ENCODE results near the gene BAHCC1. TPM values are rescaled to one million over a fixed set of nuclear protein-coding genes. Genes with fewer than 3 reads are reported as not detected.
"Not testable (repeated sequence)": the region's sequence is repeated elsewhere in the genome, so short reads cannot be mapped to it uniquely, and the experiment has no call there.

BAHCC1 gene
- total RNA-seq (2014; rRNA removed; shearing (Covaris generic)): 1.0 and 4.3 TPM in 2 replicates

DNA sequence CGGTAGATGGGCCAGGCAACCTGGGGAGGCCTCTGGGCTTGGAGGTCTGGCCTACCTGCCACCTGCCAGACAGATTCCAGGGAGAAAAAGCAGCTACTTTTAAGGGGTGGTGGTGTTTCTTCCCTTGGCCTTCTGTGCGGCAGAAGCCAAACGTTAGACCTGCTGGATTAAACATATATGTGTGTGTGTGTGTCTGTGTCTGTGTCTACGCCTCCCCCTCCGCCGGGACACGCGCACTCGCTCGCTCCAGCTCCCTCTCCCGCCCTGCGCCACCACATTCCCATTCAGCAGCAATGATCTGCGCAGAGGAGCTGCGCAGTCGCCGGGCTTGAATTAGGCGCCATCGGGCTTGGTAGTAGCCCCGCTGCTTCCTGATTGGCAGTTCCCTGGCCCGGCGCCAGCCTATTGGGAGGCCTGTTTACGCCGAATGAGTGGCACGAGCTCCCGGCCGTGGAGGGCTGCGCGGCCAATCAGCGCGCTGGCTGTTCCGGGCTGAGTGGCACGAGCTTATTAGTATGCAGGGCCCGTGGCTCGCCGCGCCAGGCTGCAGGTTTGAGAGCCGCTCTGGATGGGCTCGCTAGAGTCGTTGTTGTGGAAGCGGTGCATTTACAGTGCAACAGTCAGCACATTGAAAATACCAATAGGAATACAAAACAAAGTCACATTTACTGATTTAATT lies at the start of gene BAHCC1:
Gene BAHCC1 (plus strand): TSS at position 537 of the 679 bp plus-strand sequence. CDS start 4,283 bp downstream, outside the sequence.
- peak; percentile 100 for DNase-seq (ENCODE audit: low read depth)

DNA sequence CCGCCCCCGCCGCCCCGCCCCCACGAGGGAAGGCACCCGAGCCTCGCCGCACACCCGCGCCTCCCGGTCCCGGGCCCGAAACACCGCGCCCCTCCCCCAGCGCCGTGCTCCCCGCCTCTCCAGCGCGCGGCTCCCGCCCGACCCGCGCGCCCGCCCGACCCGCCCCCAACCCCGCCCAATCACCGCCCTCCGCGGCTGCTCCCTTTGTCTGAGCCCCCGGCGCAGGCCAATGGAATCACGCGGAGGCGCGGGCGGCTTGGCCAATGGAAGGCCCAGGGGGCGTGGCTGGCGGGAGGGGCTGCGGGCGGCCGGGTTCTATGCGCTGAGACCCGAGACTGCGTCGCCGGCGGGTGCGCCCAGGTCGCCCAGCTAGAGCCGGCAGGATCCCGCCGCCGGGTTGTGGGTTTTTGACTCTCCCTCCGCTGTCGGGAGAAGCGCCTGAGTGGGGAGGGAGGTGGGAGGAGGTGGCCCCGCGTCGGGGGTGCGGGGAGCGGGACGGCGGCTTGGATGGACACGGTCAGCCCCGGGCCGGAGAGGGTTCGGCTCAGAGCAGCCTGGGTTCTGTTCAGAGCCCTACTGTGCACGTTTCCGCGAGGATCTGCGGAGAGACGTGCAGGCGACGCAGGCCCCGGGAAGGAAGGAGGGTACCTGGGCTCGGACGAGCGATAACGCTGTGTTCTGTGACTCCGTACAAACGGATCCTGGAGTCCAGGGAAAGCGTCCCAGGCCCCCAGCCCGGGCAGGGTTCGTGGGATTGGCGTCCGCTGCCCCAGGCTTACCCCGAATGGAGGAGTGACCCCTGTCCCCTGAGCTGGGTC lies 49.0 kb upstream of the BAHCC1 start:
- peak; percentile 94 for DNase-seq (ENCODE audit: low read depth)

- no peak for DNase-seq (ENCODE audit: low read depth)
Observed at GRCh38 chr17:81346908-81347349, 48.3 kb upstream of the BAHCC1 start.

- no peak for DNase-seq (ENCODE audit: low read depth)
Observed at GRCh38 chr17:81347437-81347836, 47.8 kb upstream of the BAHCC1 start.

DNA sequence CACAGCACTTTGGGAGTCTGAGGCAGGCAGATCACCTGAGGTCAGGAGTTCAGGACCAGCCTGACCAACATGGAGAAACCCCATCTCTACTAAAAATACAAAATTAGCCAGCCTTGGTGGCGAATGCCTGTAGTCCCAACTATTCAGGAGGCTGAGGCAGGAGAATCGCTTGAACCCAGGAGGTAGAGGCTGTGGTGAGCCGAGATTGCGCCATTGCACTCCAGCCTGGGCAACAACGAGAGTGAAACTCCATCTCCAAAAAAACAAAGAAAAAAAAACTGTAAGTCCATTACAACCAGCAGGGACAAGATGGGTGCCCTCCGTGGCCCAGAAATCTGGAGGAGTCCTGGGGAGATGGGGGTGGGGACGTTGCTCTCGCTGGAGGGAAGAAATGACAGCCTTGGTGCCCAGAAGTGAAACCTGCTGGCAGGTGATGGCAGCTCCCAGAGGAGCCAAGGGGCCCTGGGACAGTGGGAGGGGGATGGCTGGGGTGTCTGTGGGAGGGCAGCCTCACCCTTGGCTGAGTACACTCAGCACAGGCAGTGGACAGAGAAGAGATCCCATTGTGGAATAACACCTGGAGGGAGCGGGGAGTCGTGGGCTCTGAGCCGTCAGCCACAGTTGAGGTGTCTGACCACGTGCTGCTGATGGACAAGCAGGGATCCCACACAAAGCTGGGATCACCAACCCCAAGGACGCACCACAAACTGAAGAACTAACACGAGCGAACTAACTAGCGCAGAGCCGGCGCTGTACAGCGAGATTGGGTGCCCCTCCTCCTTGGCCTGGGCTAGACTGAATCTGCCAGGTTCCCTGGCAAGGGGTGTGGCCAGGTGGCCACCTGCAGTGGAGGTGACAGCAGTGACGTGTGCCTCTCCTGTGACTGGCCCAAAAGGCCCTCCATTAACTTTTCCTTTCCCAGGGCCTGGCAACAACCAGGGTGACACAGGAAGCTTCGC lies 46.9 kb upstream of the BAHCC1 start:
- DNase-seq (ENCODE audit: low read depth): no peak

DNA sequence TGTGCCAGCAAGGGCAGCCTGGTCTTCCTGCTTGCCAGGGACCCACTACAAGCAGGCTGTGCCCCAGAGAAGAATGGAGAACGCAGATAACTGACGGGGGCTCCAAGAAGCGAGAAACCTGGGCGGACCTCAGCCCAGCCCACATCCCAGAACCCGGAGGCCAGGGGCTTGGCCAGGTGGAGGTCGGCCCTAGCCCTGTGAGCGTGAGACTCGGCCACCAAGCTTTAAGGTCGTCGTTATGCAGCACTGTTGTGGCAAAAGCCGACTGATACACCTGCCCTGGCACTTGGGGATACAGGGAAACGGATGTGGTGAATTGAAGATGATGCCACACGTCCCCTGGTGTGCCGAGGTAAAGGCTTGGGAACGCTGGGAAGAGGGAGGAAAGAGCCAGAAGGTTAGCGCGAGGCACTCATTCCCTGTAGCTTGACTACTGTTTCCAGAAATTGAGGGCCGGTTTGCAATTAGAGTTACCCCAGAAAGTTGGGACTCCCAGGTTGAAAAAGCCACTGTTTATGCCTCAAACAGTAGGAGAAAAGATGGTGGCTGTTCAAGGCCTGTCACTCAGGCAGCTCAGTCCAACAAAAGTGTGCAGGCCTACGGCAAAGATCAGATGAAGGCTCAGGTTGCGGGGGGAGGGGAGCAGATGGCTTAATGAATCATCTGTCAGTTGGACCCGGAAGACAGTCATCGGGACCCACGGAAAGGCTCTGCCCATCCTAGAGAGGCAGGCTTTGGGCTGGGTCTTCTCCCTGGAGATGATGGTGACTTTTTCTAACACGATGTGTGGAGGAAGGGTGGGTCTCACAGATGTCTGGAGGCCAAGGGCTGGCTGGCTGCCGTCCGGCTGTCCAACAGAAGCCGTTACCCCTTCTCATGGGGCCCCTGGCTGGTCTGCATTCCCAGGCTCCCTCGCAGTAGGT lies 45.6 kb upstream of the BAHCC1 start:
- peak; percentile 59 for DNase-seq (ENCODE audit: low read depth)

GRCh38 chr17:81350320-81350890 lies 44.9 kb upstream of the BAHCC1 start:
- DNase-seq (ENCODE audit: low read depth): no peak

DNA sequence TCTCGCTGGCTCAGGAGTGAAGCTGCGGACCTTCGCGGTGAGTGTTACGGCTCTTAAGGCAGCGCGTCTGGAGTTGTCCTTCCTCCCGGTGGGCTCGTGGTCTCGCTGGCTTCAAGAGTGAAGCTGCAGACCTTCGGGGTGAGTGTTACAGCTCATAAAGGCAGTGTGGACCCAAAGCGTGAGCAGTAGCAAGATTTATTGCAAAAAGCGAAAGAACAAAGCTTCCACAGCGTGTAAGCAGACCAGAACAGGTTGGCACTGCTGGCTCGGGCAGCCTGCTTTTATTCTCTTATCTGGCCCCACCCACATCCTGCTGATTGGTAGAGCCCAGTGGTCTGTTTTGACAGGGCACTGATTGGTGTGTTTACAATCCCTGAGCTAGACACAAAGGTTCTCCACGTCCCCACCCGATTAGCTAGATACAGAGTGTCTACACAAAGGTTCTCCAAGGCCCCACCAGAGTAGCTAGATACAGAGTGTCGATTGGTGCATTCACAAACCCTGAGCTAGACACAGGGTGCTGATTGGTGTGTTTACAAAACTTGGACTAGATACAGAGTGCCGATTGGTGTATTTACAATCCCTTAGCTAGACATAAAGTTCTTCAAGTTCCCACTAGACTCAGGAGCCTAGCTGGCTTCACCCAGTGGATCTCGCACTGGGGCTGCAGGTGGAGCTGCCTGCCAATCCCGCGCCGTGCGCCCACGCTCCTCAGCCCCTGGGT lies 43.8 kb upstream of the BAHCC1 start:
- DNase-seq (ENCODE audit: low read depth): not testable (repeated sequence)

DNA sequence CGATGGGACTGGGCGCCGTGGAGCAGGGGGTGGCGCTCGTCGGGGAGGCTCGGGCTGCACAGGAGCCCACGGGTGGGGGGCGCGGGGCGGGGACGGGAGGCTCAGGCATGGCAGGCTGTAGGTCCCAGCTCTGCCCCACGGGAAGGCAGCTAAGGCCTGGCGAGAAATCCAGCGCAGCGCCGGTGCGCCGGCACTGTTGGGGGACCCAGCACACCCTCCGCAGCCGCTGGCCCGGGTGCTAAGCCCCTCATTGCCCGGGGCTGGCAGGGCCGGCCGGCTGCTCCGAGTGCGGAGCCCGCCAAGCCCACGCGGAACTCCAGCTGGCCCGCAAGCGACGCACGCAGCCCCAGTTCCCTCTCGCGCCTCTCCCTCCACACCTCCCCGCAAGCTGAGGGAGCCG lies 43.2 kb upstream of the BAHCC1 start:
- not testable (repeated sequence) for DNase-seq (ENCODE audit: low read depth)

DNA sequence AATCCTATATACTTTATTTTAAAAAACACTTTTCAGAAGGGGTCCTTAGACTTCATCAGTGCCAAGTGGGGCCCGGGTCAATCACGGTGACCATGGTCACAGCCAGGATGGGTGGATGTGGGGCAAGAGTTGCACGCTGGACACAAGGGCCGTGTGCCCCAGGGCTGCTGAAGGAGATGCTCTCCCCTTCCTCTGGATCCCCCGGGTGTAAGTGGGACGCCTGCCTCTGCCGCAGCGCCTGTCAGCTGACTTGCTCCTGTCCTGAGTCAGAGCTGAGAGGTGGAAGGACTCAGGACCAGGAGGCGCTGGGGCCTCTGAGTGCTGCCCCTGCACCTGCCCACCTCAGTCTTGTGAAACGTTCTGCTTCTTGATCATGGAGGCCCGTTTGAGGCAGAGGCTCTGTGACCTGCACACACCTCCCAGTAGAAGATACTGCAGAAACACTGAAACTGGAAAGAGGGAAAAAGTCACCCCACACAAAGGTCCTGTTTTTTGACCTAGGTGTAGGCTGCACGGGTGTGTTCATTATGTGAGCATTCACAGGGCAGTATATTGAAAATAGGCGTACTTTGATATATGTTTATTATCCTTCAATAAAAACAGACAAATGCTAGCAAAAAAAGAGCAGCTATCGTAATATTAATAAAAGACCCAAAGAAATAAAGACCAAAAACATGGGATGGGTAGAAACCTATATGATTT lies 40.9 kb upstream of the BAHCC1 start:
- DNase-seq (ENCODE audit: low read depth): no peak

- no peak for DNase-seq (ENCODE audit: low read depth)
Observed at GRCh38 chr17:81354954-81355347, 40.3 kb upstream of the BAHCC1 start.

DNA sequence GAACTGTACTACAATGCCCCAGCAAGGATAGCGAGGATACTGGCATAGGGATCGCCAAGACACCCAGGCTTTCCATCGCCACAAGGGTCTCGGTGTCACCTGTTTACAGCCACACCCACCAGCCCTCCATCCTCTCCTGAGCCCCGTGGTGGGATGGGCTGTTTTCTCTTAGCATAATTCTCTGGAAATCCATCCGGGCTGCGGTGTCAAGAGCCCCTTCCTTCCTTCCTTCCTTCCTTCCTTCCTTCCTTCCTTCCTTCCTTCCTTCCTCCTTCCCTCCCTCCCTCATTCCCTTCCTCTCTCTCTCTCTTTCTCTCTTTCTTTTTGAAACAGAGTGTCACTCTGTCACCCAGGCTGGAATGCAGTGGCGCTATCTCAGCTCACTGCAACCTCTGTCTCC lies 36.0 kb upstream of the BAHCC1 start:
- DNase-seq (ENCODE audit: low read depth): no peak

GRCh38 chr17:81362001-81362400 lies 33.3 kb upstream of the BAHCC1 start:
- DNase-seq (ENCODE audit: low read depth): not testable (repeated sequence)

DNA sequence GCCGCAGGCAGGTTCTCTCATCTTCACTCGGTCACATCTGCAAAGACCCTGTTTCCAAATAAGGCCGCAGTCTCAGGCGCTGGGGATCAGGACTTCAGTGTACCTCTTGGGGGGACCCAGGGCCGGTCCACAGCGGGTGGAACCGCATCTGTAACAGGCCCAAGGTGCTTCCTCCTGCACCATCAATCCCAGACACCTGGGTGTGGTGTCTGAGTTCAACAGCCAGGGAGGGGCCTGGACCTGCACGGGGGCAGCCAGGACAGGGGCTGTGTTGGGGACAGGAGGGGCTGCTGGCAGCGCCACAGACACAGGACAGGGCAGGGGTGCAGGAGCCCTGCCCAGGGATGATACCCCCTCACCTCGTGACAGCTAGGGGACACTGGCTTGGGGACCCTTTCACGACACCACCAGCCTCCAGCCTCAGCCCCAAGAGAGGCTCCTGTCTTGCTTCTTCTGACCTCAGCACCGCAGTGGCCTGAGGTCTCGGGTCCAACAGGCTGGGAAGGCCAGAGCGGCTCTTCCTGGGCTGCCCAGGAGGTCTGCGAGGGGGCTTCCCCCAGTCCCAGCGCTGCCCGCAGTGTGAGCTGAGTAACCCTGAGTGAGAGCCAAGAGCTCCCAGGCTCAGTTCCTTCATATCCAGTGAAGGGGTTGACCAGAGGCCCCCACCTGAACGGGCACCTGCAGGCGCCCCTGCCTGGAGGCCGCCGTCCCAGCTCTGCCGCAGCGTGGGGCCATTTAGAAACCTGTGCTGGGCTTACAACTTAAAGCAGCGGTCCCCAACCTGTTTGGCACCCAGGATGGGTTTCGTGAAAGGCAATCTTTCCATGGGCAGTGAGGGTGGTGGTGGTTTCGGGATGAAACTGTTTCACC lies 30.7 kb upstream of the BAHCC1 start:
- no peak for DNase-seq (ENCODE audit: low read depth)

GRCh38 chr17:81365148-81365600 lies 30.1 kb upstream of the BAHCC1 start:
- DNase-seq (ENCODE audit: low read depth): peak; percentile 35

DNA sequence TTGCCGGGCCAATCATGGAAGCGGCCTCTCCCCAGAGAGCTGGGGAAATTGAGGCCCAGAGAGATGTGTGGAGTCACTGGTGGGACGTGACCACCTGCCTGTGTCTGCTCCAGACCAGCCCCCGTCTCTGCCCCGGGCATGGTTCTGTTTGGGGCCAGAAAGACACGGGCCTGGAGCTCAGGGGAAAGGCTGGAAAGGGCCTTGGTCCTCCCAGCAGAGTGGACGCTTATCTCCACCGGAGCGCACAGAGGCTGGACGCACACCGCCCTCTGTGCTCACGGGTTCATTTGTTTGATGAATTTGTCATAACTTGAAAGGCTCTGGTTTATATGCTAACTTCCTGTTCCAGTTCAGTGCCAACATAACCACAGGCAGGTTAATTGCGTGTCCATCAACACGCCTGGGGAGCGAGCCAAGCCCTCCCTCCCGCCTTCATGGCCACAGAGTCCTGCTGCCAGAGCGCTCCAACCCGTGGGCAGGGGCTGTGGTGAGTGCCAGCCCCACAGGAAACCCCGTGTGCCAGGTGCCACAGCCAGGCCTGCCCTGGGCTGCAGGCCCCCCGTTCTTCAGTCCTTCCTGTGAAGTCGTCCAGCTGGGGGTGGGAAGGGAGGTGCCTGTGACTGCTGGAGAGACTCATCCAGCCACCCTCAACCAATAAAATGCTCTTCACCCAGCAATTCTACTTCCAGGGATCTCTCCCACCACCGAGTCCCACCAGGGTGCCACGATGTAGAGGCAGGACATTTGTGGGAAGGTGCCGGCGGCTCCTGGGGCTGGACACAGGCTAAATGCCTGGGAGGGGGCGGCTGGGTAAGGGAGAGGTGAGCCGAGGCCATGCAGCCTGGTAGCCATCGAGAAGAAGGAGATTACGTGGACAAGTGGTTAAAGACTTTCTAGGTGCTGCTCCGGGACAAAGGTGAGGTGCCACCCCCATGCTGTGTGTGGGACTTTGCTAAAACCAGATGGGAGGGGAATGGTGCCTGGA lies 29.4 kb upstream of the BAHCC1 start:
- DNase-seq (ENCODE audit: low read depth): peak; percentile 91

DNA sequence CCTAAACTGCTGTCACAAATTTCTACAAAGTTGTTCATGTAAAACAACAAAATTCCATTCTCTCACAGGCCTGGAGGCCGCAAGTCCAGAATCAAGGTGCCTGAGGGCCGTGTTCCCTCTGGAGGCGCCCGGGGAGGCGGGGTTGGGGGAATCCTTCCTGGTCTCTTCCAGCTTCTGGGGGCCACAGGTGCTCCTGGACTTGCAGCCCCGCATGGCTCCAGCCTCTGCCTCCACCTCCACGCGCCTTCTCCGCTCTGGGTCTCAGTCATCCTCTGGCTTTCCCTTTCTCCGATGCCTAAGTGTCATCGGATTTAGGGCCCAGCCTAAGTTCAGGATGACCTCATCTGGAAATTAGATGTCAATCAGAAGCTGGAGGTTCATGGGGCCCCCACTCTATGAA lies 28.6 kb upstream of the BAHCC1 start:
- DNase-seq (ENCODE audit: low read depth): no peak
